ENCODE results near the gene CXCL11. TPM values are rescaled to one million over a fixed set of nuclear protein-coding genes. Genes with fewer than 3 reads are reported as not detected.
A peak's percentile ranks its signal among the peaks of the same experiment; 100 is the strongest.
"Not testable (repeated sequence)": the region's sequence is repeated elsewhere in the genome, so short reads cannot be mapped to it uniquely, and the experiment has no call there.

Gene CXCL11
- total RNA-seq, 2 experiments from 2014 or later: not detected

DNA sequence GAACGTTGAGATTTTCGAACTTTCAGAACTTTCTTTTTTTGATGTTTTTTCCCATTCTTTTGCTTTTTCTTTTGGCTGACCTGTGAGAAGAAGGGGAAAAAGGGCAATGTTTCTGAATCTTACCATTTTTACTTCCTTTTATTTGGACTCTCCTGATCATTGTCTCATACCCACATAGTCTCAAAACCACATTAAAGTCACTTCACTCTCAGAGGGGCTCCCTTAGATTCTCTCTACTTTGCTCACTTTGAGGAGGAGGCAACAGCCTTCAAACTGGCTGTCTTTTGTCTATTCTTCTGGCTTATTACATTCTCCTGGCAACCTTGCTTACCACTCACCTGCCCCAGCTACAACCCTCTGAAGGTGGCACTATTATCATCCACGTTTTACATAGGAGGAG is 32.2 kb downstream of the CXCL11 start:
- Mint-ChIP-seq H3K4me1 (peaks cover 11% of the 10 kb centered on the region), H3K9me3 (no peaks in the 10 kb centered on the region), H3K27me3 (peaks cover 21% of the 10 kb centered on the region), H3K36me3 (no peaks in the 10 kb centered on the region), H3K27ac (no peak overlapping the region), H3K4me3 (no peak overlapping the region)
- ATAC-seq (ENCODE audit: low read depth): no peak
- no peak for DNase-seq
- POLR2A ChIA-PET: no interaction called here

DNA sequence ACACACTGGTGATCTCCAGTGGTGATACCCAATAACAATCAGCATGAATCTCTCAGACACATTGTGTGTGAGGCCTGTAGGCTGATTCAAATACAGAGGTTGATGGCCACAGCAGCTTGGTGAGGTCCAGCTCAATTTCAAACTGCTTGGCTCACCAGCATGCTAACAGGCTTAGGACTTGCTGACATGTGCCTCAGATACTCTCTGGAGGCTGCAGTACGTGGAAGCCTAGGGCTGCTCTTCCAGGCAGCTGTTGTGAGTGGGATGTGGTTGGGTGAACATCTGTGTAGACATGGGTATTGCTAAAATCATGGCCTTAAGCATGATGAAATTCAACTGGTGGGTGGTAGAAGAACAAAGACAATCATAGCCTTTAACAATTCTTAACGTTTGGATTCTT is 32.8 kb downstream of the CXCL11 start:
- POLR2A ChIA-PET: no interaction called here
- Mint-ChIP-seq H3K9me3 (no peaks in the 10 kb centered on the region), H3K27ac (no peak overlapping the region), H3K4me1 (peaks cover 11% of the 10 kb centered on the region), H3K36me3 (no peaks in the 10 kb centered on the region), H3K4me3 (no peak overlapping the region), H3K27me3 (peaks cover 18% of the 10 kb centered on the region)
- no peak for DNase-seq
- ATAC-seq (ENCODE audit: low read depth): no peak

DNA sequence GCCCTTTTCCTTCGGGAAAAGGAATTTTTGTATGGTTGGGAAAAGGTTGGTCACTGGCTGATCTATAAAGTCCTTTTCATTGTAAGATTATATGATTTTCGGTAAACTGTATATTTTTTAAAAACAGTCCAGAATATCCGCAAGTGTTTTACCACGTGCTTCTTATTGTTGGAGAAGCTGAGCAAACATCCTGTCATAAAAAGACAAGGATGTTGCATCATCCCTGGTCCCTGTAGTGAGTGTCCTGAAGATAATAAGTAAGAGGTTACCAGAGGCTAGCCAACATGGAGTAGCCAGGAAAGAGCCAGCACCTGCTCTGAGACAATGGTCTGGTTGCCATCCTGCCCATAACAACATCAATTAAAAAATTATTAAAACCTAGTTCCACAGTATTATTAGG is 33.7 kb downstream of the CXCL11 start:
- peaks cover 11% of the 10 kb centered on the region for H3K4me1 Mint-ChIP-seq
- POLR2A ChIA-PET: no interaction called here
- ATAC-seq (ENCODE audit: low read depth): no peak
- H3K9me3 Mint-ChIP-seq: no peaks in the 10 kb centered on the region
- H3K27me3 Mint-ChIP-seq: peaks cover 11% of the 10 kb centered on the region
- H3K4me3 Mint-ChIP-seq: no peak overlapping the region
- H3K36me3 Mint-ChIP-seq: no peaks in the 10 kb centered on the region
- H3K27ac Mint-ChIP-seq: no peak overlapping the region
- no peak for DNase-seq

DNA sequence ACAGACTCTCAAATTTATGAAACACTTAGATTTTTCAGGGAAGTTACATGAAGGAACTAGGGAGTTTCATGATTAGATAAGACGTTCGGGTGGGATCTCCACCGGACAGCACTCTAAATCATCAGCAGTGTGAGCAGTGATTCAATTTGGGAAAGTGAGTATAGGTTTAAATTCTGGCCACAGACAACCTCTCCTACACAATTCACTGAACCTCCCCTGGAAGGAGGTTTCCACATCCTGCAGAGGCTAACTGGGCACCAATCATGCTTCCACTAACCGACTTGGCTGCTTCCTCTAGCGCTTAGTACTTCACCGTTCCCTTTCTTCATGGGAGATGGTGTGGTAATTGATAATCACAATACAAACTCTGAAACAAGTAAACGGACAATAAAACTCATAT is 34.2 kb downstream of the CXCL11 start:
- Mint-ChIP-seq H3K4me3 (no peak overlapping the region), H3K36me3 (no peaks in the 10 kb centered on the region), H3K9me3 (no peaks in the 10 kb centered on the region), H3K27me3 (peaks cover 9% of the 10 kb centered on the region), H3K4me1 (peaks cover 11% of the 10 kb centered on the region), H3K27ac (no peak overlapping the region)
- DNase-seq (no peak), ATAC-seq (ENCODE audit: low read depth) (no peak)
- POLR2A ChIA-PET: no interaction called here

DNA sequence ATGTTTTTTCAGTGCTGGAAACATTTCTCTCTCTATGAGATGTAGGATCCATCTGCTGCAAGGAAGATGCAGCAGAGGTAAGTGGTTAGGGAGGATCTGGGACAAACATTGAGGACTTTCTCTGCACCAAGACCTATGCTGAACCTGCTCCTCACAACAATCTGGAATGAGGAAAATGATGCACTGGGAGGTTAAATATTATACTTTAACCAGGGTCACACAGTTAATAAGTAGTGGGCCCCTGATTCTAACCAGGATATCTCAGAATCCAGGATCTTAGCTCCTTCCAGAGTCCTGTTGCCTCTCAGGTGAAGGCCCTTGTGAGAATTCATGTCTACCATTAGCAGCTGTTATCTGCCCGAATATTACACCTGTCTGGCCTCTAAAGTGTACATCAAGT is 35.6 kb downstream of the CXCL11 start:
- Mint-ChIP-seq H3K27ac (no peak overlapping the region), H3K27me3 (peaks cover 9% of the 10 kb centered on the region), H3K4me3 (no peak overlapping the region), H3K36me3 (no peaks in the 10 kb centered on the region), H3K9me3 (no peaks in the 10 kb centered on the region), H3K4me1 (peaks cover 11% of the 10 kb centered on the region)
- ATAC-seq (ENCODE audit: low read depth) (no peak), DNase-seq (no peak)
- POLR2A ChIA-PET: no interaction called here

DNA sequence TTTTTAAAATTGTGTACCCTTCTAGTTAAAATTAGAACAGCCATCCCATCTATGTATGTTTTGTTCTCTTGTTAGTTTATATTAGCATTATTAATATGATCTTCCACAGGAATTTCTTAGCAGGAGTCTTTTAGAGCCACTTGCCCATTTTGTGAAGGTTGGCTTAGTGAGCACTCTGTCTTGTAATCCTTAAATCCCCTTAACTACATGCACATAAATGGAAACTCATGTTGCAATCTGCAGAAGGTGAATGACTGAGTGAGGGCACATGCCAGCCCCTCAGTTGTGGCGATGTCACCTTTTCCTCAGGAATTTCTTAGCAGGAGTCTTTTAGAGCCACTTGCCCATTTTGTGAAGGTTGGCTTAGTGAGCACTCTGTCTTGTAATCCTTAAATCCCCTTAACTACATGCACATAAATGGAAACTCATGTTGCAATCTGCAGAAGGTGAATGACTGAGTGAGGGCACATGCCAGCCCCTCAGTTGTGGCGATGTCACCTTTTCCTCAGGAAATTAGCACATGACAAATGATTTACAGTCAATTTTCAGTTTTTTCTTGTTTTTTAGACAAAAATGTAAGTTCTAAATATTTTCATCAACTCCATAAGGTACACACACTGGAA is 37.2 kb downstream of the CXCL11 start:
- H3K4me1 Mint-ChIP-seq; DNase-seq; H3K9me3 Mint-ChIP-seq; ATAC-seq (ENCODE audit: low read depth); POLR2A ChIA-PET; H3K4me3 Mint-ChIP-seq; H3K27me3 Mint-ChIP-seq; H3K27ac Mint-ChIP-seq; H3K36me3 Mint-ChIP-seq: not testable (repeated sequence)

DNA sequence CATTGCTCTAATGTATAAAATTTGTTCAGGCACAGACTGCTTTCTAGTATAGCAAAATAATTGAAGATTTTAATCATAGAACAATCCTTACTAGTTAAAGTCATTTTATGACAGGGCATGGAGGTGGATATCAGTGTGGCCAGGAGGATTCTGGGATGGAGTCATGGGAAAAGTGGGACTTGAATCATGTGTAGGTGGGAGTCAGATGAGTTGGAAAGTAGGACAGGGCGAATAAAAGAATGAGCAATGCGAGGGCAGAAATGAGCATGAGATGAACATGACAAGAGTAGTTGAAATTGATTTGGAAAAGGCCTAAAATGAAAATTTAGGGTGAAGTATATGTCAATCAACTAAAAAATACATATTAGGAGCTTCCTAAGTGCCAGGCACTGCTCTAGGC is 37.9 kb downstream of the CXCL11 start:
- DNase-seq (no peak), ATAC-seq (ENCODE audit: low read depth) (no peak)
- Mint-ChIP-seq H3K4me3 (no peak overlapping the region), H3K27ac (no peak overlapping the region), H3K36me3 (no peaks in the 10 kb centered on the region), H3K9me3 (no peaks in the 10 kb centered on the region), H3K4me1 (peaks cover 3% of the 10 kb centered on the region), H3K27me3 (no peaks in the 10 kb centered on the region)
- POLR2A ChIA-PET: no interaction called here

DNA sequence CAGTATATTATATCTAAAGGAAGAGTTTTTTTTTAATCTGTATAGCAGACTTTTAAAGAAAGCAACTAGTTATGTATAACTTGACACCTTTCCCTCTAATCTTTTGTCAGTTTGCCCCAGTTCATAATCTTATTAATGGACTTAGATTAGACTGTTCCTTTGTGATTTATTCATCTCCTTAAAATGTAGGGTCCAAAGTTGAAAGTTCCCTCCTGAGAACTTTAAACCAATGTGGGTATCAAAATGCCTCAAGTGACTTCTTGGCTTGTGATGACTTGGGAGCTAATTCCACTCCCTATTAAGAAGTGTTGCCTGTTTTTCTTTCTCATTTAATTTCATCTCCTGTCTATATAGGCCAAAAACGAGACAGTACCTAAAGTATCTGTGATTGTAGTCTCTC is 38.8 kb downstream of the CXCL11 start:
- no peaks in the 10 kb centered on the region for H3K4me1 Mint-ChIP-seq
- H3K36me3 Mint-ChIP-seq: no peaks in the 10 kb centered on the region
- H3K27ac Mint-ChIP-seq: no peak overlapping the region
- DNase-seq (no peak), ATAC-seq (ENCODE audit: low read depth) (no peak)
- no peak overlapping the region for H3K4me3 Mint-ChIP-seq
- POLR2A ChIA-PET: no interaction called here
- peaks cover 3% of the 10 kb centered on the region for H3K27me3 Mint-ChIP-seq
- no peaks in the 10 kb centered on the region for H3K9me3 Mint-ChIP-seq

DNA sequence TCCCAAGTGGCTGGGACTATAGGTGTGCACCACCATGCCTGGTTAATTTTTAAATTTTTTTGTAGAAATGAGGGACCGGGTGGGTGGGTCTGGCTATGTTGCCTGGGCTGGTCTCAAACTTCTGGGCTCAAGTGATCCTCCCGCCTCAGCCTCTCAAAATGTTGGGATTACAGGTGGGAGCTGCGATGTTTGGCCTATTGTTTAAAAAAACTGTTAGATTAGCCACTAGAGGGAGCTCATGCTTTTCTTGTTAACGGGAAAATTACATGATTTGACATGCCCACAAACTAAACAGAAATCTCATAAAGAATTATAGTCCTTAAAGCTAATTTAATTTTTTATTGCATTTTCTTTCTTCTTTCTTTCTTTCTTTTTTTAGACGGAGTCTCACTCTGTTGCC is 40.1 kb downstream of the CXCL11 start:
- POLR2A ChIA-PET: interaction anchor here (0.8 kb wide), 1 partner anchor 152 kb away, joined by 3 read pairs; the partner anchor contains the start of gene NUP54
- H3K4me3 Mint-ChIP-seq: no peak overlapping the region
- H3K36me3 Mint-ChIP-seq: no peaks in the 10 kb centered on the region
- peaks cover 3% of the 10 kb centered on the region for H3K27me3 Mint-ChIP-seq
- DNase-seq (no peak), ATAC-seq (ENCODE audit: low read depth) (no peak)
- H3K9me3 Mint-ChIP-seq: no peaks in the 10 kb centered on the region
- no peak overlapping the region for H3K27ac Mint-ChIP-seq
- no peaks in the 10 kb centered on the region for H3K4me1 Mint-ChIP-seq

DNA sequence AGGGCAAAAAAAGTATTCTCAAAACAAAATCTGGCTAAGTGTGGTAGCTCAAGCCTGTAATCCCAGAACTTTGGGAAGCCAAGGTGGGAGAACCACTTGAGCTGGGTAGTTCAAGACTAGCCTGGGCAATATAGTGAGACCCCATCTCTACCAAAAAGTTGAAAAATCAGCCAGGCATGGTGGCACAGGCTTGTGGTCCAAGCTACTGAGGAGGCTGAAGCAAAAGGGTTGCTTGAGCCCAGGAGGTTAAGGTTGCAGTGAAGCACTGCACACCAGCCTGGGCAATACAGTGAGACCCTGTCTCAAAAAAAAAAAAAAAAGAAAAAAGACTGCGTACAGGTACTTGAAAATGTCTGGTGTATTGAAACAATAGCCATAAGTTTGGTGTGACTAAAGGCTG is 43.4 kb downstream of the CXCL11 start:
- no peak overlapping the region for H3K27ac Mint-ChIP-seq
- H3K9me3 Mint-ChIP-seq: no peaks in the 10 kb centered on the region
- no peak overlapping the region for H3K4me3 Mint-ChIP-seq
- no peak for DNase-seq
- H3K36me3 Mint-ChIP-seq: peaks cover 13% of the 10 kb centered on the region
- no peak for ATAC-seq (ENCODE audit: low read depth)
- H3K4me1 Mint-ChIP-seq: peaks cover 22% of the 10 kb centered on the region
- POLR2A ChIA-PET: interaction anchor here (1.1 kb wide), 1 partner anchor 52 kb away, joined by 4 read pairs; the partner anchor contains the start of gene NAAA
- peaks cover 3% of the 10 kb centered on the region for H3K27me3 Mint-ChIP-seq

DNA sequence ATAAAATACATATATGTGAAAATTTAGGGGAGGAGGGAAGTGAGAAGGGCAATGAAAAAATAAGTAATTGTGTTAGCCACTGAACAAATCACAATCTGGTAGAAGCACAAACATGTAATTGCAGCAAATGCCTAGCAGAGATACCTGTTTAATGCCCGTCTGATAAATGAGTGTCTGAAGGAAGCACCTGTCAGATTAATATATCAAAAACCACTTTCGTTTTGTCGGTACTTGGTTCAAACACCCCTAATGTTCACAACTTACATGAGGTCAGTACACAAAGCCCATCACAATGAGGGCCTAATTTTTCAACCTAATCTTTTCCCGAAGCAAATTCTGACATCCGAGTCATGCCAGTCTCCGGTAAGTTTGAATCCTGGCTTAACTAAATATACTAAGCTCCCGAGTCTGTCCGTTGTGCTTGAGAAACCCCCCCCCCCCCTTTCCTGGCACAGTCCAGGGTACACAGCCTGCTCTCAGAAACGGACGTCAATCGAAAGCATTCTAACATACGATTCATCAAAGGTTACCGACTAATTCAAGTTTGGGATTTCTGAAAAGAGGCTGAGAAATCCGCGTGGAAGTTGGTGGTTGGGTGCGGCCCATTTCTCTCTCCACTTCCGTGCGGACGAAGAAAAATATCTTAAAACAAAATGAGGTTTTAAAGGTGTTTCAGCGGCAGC is 45.9 kb downstream of the CXCL11 start:
- Mint-ChIP-seq H3K9me3 (no peaks in the 10 kb centered on the region), H3K27me3 (peaks cover 3% of the 10 kb centered on the region), H3K36me3 (peaks cover 17% of the 10 kb centered on the region), H3K4me1 (peaks cover 25% of the 10 kb centered on the region), H3K27ac (peak overlapping the region; percentile 84), H3K4me3 (peak overlapping the region; percentile 88)
- POLR2A ChIA-PET: interaction anchor here (1.1 to 1.8 kb wide), 2 partner anchors 50 to 158 kb away, joined by 5 to 17 read pairs; partner anchors contain the start of genes NAAA and NUP54
- DNase-seq (no peak), ATAC-seq (ENCODE audit: low read depth) (no peak)

DNA sequence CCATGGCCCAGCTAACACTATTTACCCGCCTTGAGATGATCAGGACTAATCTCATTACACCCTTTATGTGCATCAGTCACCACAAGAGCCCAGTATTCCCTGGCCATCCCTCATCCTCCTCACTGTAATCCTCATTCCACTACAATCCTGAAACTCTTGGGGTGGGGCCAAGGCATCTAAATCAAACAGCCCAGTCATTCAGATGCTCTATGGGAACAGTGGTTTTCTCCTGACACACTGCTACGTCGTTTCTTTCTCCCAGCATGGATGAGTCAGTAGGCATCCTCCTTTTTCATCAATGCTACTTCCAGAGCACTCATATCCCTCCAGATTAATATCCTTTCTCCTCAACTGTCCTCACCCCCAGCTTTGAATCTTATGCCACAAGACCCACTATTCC is 50.8 kb downstream of the CXCL11 start:
- H3K4me3 Mint-ChIP-seq: no peak overlapping the region
- DNase-seq (no peak), ATAC-seq (ENCODE audit: low read depth) (no peak)
- POLR2A ChIA-PET: no interaction called here
- H3K9me3 Mint-ChIP-seq: peaks cover 1% of the 10 kb centered on the region
- no peak overlapping the region for H3K27ac Mint-ChIP-seq
- H3K27me3 Mint-ChIP-seq: no peaks in the 10 kb centered on the region
- H3K36me3 Mint-ChIP-seq: peaks cover 35% of the 10 kb centered on the region
- H3K4me1 Mint-ChIP-seq: peaks cover 27% of the 10 kb centered on the region

Measured in activated naive CD8-positive, alpha-beta T cell treated with anti-CD3 and anti-CD28 coated beads, Interleukin-2, amount 10 ng/mL, durations not matched to agents 7 days and 5 days (primary cell).